GM12892 (cell line): ENCODE data around the gene FTCD.

Source experiments
- POLR2A ChIP-seq: IDR thresholded peaks from 2 replicates; pipeline ENCODE4 v1.6.1; 2011; ENCODE audit warnings: low read depth, low read length, control low read depth
- POLR2AphosphoS5 ChIP-seq: IDR thresholded peaks from 2 replicates; pipeline ENCODE4 v1.6.1; 2011; ENCODE audit warnings: low read depth, low read length, control low read depth
- TAF1 ChIP-seq: IDR thresholded peaks from 2 replicates; pipeline ENCODE4 v1.6.1; 2011; ENCODE audit warnings: low read depth, mild to moderate bottlenecking, control low read depth, low read length, borderline replicate concordance

DNA sequence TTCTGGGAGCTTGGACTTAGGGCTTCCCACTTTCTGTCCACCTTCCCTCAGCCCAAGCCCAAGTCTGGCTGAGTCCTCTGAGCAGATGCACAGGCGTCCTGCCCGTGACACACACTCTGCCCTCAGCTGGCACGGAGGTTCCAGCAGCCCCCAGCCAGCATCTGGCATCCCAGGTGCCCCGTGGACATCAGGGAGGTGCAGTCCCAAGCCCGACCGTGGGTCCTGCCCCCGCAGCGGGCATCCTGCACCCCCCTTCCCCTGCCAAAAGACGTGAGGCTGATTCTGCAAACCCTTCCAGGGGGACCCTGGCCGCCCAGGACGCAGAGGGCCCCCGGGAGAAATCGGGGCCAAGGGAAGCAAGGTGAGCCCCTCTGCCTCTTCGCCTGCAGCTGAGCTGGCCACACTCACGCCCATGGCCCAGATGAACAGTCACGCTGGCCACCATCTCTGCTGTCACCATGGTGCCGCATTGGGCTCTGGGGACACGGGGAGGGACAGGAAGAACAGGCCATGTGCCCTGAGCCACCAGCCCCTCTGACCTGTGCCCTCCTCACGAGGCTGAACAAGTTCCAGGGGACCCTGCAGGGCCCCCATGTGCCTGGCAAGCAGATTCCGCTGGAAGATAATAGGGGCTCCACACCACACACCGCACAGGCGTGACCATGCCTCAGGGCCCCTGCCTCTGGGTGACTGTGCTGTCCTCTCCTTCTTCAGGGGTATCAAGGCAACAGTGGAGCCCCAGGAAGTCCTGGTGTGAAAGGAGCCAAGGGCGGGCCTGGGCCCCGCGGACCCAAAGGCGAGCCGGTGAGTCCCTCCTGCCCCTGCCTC, 36.8 kb downstream of the FTCD start:
- TF ChIP-seq POLR2A (no peak), POLR2AphosphoS5 (no peak), TAF1 (no peak)
